ENCODE data around the gene PARD3.
"Not testable (repeated sequence)": the region's sequence is repeated elsewhere in the genome, so short reads cannot be mapped to it uniquely, and the experiment has no call there.

PARD3 gene

GRCh38 chr10:34762603-34763299 lies 52.3 kb downstream of the PARD3 start:
- DNase-seq = no peak

GRCh38 chr10:34762156-34762555 lies 52.9 kb downstream of the PARD3 start:
- DNase-seq = no peak

- no peak for DNase-seq
Measured at GRCh38 chr10:34761453-34761852, 53.6 kb downstream of the PARD3 start.

- no peak for DNase-seq
Measured at GRCh38 chr10:34760606-34761005, 54.5 kb downstream of the PARD3 start.

- DNase-seq = no peak
Measured at GRCh38 chr10:34759837-34760215, 55.3 kb downstream of the PARD3 start.

GRCh38 chr10:34759161-34759836 lies 55.8 kb downstream of the PARD3 start:
- no peak for DNase-seq

GRCh38 chr10:34758447-34758996 lies 56.6 kb downstream of the PARD3 start:
- no peak for DNase-seq

GRCh38 chr10:34757933-34758332 lies 57.2 kb downstream of the PARD3 start:
- DNase-seq = no peak

- not testable (repeated sequence) for DNase-seq
Measured at GRCh38 chr10:34757181-34757580, 57.9 kb downstream of the PARD3 start.

- DNase-seq = no peak
Measured at GRCh38 chr10:34756584-34756983, 58.5 kb downstream of the PARD3 start.

- no peak for DNase-seq
Measured at GRCh38 chr10:34753014-34753757, 61.9 kb downstream of the PARD3 start.

- DNase-seq = no peak
Measured at GRCh38 chr10:34751272-34751671, 63.8 kb downstream of the PARD3 start.

- not testable (repeated sequence) for DNase-seq
Measured at GRCh38 chr10:34750795-34751194, 64.3 kb downstream of the PARD3 start.

- no peak for DNase-seq
Measured at GRCh38 chr10:34748767-34749166, 66.3 kb downstream of the PARD3 start.

GRCh38 chr10:34748357-34748756 lies 66.7 kb downstream of the PARD3 start:
- no peak for DNase-seq

GRCh38 chr10:34746094-34746493 lies 69.0 kb downstream of the PARD3 start:
- no peak for DNase-seq

GRCh38 chr10:34745244-34745643 lies 69.9 kb downstream of the PARD3 start:
- no peak for DNase-seq

GRCh38 chr10:34744590-34744989 lies 70.5 kb downstream of the PARD3 start:
- no peak for DNase-seq

- no peak for DNase-seq
Measured at GRCh38 chr10:34743814-34744213, 71.3 kb downstream of the PARD3 start.

- DNase-seq = no peak
Measured at GRCh38 chr10:34742456-34742855, 72.6 kb downstream of the PARD3 start.

- not testable (repeated sequence) for DNase-seq
Measured at GRCh38 chr10:34741087-34741486, 74.0 kb downstream of the PARD3 start.

GRCh38 chr10:34740321-34740720 lies 74.8 kb downstream of the PARD3 start:
- DNase-seq = no peak

GRCh38 chr10:34739915-34740314 lies 75.2 kb downstream of the PARD3 start:
- DNase-seq = no peak

- DNase-seq = no peak
Measured at GRCh38 chr10:34737772-34738169, 77.3 kb downstream of the PARD3 start.
